ENCODE data around the gene LRRFIP1.

Gene LRRFIP1

DNA sequence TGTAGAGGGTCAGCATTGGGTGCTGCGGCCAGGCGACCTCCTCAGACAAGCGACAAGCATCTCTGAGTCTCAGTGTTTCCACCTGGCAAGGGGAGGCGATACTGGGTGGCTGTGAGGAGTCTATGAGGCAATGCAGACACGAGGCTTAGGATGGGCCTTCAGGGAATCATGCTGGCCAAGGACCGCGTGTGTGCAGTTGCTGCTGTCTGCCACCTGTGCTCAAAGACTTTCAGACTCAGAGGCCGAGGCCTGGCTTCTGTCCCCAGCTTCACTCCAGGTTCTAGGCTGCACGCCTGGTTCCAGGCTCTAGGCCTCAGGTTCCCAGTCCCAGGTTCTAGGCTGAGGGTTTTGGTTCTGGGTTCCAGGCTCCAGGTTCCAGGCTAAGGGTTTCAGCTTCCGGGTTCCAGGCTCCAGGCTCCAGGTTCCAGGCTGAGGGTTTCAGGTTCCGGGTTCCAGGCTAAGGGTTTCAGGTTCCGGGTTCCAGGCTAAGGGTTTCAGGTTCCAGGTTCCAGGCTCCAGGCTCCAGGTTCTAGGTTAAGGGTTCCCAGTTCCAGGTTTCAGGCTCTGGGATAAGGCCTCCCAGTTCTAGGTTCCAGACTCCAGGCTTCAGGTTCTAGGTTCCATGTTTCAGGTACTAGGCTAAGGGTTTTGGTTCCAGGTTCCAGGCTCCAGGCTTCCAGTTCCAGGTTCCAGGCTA is 14.8 kb downstream of the LRRFIP1 start:
- no peak for DNase-seq

GRCh38 chr2:237643066-237643465 is 15.7 kb downstream of the LRRFIP1 start:
- DNase-seq: no peak

GRCh38 chr2:237643582-237644380 is 16.4 kb downstream of the LRRFIP1 start:
- DNase-seq: no peak

DNA sequence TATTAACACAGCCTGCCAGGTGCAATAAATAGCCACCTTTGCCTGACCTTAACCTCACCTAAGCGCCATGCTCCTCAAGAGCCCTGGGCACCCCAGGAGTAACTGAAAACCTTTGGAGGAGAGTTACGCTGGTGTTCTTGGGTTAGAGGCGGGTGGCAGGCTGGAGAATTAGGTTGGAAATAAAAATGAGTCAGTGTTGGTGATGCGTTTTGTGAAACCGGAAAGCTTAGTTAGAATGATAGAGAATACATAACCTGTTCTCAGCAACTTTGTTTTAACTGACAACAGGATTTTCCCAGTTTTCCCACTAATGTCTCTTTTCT is 17.0 kb downstream of the LRRFIP1 start:
- no peak for DNase-seq

DNA sequence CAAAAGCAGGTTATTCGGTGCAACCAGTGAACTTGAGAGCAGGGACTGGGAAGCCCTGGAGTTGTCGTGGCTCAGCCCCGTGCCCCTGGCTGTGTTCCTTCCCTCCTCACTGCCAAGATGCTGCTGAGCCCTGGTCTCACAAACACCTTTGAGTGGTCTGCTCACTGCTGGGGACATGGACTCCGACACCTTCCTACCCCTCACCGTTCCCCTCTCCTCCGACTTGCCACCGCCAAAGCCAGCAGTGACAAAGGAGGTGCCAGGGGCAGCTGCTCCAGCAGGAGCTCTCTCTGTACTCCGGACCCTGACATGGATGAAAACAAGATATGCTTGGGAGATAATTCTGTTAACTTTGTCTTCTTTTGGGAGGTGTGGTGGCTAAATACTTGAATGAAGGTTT is 17.9 kb downstream of the LRRFIP1 start:
- no peak for DNase-seq

DNA sequence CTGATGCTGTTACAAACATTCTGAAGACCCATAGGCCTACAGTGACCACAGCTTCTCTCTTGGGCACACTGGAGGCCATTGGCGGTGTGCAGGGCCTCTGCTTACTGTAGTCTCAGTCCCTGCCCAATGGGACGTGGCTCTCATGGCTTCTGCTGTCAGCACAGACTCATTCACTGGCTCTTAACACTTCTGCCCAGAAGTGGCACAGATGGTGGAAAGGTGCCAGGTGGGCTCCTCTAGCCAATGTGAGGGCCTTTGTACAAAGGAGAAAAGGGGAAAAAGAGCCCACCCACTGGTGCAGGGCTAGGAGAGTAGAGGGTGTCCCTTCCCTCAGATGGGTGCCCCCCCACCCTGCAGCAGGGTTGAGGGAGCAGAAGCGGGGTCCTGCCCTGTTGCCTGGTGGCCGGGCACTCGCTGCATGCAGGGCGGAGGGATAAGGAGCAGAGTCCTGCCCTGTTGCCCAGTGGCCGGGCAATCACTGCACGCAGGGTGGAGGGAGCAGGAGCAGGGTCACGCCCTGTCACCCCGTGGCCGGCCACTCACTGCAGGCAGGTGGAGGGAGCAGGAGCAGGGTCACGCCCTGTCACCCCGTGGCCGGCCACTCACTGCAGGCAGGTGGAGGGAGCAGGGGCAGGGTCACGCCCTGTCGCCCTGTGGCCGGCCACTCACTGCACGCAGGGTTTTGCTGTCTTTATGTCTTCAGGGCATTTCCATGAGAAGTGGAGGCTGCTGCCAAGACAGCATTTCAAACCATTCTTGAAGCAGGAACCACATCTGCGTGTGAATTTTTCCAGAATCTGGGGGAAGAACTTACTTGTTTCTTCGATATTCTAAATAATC is 20.0 kb downstream of the LRRFIP1 start:
- no peak for DNase-seq

- DNase-seq: no peak
Observed at GRCh38 chr2:237648016-237648381, 20.6 kb downstream of the LRRFIP1 start.

DNA sequence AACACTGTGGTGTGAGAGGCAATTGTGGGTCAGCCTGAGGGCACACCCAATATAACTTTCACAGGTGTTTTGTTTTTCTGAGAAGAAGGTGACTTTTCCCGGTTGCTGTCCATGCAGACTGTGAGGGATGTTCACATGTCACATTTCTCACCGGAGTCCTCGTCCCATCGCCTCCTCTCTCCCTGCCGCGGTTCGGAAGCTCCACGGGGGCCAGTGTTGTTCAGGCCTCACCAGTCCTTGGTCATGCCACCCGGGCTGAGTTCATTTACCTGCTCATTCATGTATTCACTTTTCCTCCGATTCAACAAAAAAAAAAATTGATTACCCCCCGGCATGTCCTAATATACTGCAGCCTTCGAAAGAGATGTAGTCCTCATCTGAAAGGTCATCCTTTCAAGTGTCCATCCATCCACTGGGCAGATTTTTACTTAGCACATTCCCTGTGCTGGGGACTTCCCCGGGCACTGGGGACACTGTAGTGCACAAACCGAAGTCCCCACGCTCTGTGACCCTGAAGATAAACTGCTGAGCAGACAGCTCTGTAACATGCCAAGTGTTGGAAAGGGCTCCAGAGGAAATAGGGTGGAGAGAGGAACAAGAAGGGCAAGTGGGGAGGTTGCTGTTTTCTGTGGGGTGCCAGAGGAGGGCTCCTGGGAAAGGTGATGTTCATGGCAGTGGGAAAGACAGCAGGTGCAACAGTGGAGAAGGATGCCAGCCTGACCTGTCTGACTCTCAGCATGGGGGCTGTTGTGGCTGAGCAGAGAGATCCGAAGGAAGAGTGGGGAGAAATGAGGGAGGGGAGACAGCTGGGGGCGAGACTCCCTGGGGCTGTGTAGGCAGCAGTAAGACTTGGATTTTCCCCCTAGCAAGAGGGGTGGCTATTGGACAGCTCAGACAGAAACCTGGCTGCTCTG is 22.4 kb downstream of the LRRFIP1 start:
- DNase-seq: no peak

DNA sequence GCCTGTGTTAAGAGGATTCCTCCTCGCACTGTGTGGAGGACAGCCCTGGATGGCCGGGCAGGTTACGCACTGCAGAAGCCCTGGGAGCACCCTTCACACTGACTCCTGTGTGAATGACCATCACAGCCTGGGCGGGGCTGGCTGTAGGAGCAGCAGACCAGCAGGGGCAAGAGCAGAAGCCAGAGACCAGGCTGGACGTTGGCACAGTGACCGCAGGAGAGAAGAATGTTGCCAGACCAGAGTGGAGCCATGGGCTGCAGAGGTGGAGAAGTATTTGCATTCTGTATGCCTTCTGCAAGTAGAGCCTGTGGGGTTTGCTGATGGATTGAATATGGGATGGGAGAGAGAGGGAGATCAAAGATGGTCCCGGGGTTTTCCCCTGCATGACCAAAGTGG is 23.1 kb downstream of the LRRFIP1 start:
- no peak for DNase-seq

- DNase-seq: no peak
Observed at GRCh38 chr2:237651761-237652160, 24.4 kb downstream of the LRRFIP1 start.

- no peak for DNase-seq
Observed at GRCh38 chr2:237652181-237652580, 24.8 kb downstream of the LRRFIP1 start.

GRCh38 chr2:237652854-237653253 is 25.5 kb downstream of the LRRFIP1 start:
- no peak for DNase-seq

- DNase-seq: no peak
Observed at GRCh38 chr2:237653776-237654558, 26.6 kb downstream of the LRRFIP1 start.

GRCh38 chr2:237657063-237657462 is 29.7 kb downstream of the LRRFIP1 start:
- DNase-seq: no peak

GRCh38 chr2:237660381-237660900 is 33.1 kb downstream of the LRRFIP1 start:
- no peak for DNase-seq

- DNase-seq: no peak
Observed at GRCh38 chr2:237661270-237661669, 33.9 kb downstream of the LRRFIP1 start.

- no peak for DNase-seq
Observed at GRCh38 chr2:237661799-237662328, 34.5 kb downstream of the LRRFIP1 start.

- DNase-seq: peak; percentile 57
Observed at GRCh38 chr2:237662671-237663093, 35.3 kb downstream of the LRRFIP1 start.

GRCh38 chr2:237663517-237664110 is 36.2 kb downstream of the LRRFIP1 start:
- DNase-seq: no peak

DNA sequence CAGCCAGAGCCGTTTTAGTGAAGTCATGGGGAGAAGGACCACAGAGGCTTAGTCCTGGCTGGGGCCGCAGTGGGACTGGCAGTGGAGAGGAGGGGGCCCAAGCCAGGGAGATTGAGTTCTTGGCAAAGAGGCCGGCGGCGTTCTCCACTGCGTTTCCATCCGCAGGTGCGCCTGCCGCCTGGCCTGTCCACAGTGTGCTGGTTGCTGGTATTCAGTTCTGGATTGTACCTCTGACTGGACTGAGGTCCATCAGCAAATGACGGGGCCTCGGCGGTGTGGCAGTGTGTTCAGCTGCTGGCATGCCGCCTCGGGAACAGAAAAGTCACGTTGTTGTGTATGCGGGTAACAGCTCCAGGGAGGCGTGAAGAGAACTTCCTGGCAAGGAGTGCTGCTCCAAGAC is 36.8 kb downstream of the LRRFIP1 start:
- DNase-seq: no peak

GRCh38 chr2:237665713-237666143 is 38.3 kb downstream of the LRRFIP1 start:
- DNase-seq: no peak

All from NCI-H2107 (cell line).